Gastroesophageal sphincter (tissue), 4 donors: Measurements from ENCODE around the gene MGME1. TPM values are rescaled to one million over a fixed set of nuclear protein-coding genes. Genes with fewer than 3 reads are reported as not detected.

Experiments used
- ATAC-seq: fragments of 150-250 bp; one replicate; pipeline ENCODE4 v1.9.1; 2016; ENCODE audit warnings: mild to moderate bottlenecking, moderate library complexity
- H3K27ac ChIP-seq, 4 donors: fragments of 200-600 bp; sonication (generic) in 3 of 4; 1 replicate in 3 of 4; 2 replicates in 1 of 4; pipeline ENCODE4 v1.5.1; 2016 to 2019
- H3K27me3 ChIP-seq: fragments of 200-600 bp; sonication (generic); one replicate; pipeline ENCODE4 v1.5.1; 2019
- H3K36me3 ChIP-seq, 2 donors: fragments of 200-600 bp; sonication (generic); one replicate each; pipeline ENCODE4 v1.5.1; 2019; ENCODE audit warnings: control low read depth in 1 of 2
- H3K4me1 ChIP-seq, 3 donors: fragments of 200-600 bp; sonication (generic); 1 replicate in 2 of 3; 2 replicates in 1 of 3; pipeline ENCODE4 v1.5.1; 2016 to 2019; ENCODE audit warnings: control low read depth in 2 of 3
- H3K4me3 ChIP-seq, 2 donors: fragments of 200-600 bp; sonication (generic); one replicate each; pipeline ENCODE4 v1.5.1; 2019; ENCODE audit warnings: mild to moderate bottlenecking in 1 of 2, moderate library complexity in 1 of 2
- H3K9me3 ChIP-seq, 3 donors: fragments of 200-600 bp; sonication (generic); one replicate each; pipeline ENCODE4 v1.5.1; 2017 to 2019; ENCODE audit warnings: control low read depth in 2 of 3
- CTCF ChIP-seq, 4 experiments: fragments of 200-600 bp in 2 of 4; fragments of 450-650 bp in 2 of 4; sonication (generic) in 1 of 4; IDR thresholded peaks; one replicate each; pipeline ENCODE4 v1.5.1; 2017 to 2019; ENCODE audit warnings: antibody characterized with exemption in 4 of 4, mild to moderate bottlenecking in 2 of 4, moderate library complexity in 2 of 4
- EP300 ChIP-seq: sonication (generic); formaldehyde crosslinking; IDR thresholded peaks from one replicate; pipeline ENCODE4 v1.6.1; 2017; ENCODE audit warnings: antibody characterized with exemption, mild to moderate bottlenecking
- POLR2A ChIP-seq, 2 donors: fragments of 450-650 bp; IDR thresholded peaks; one replicate each; pipeline ENCODE4 v1.6.1; 2017; ENCODE audit warnings: antibody characterized with exemption in 2 of 2, mild to moderate bottlenecking in 2 of 2, moderate library complexity in 1 of 2
- POLR2AphosphoS5 ChIP-seq: sonication (generic); formaldehyde crosslinking; IDR thresholded peaks from one replicate; pipeline ENCODE4 v1.6.1; 2017; ENCODE audit warnings: antibody characterized with exemption
- WGBS, 2 donors: methylation state at CpG; one replicate each; pipeline ENCODE4 v1.1.5; 2018; ENCODE audit warnings: low coverage in 1 of 2; 5-methylcytosine and 5-hydroxymethylcytosine counted together
- total RNA-seq, 4 donors: library from RNA; depleted of rRNA; stranded (reverse); fragments of >200 nt; gene quantifications; one replicate each; pipeline ENCODE4 v1.1.0, GENCODE V29; 2016

The MGME1 gene
- total RNA-seq, 4 donors from 2014 or later, result 6.3 to 13.5 (median 9.9) TPM

- peaks cover 4 to 98% of the 10 kb centered on the region in 2 donors for H3K36me3 ChIP-seq
Measured at GRCh38 chr20:17944854-17945474, 23.9 kb upstream of the MGME1 start.

GRCh38 chr20:17946040-17946439 is 22.8 kb upstream of the MGME1 start:
- 93 to 96% methylated on average over 3 to 5 of the region's 5 CpGs for WGBS, 2 donors
- no peak overlapping the region for H3K4me3 ChIP-seq
- TF ChIP-seq EP300, result no peak
- TF ChIP-seq CTCF (IDR thresholded peaks at IDR 0.05), result no peak
- TF ChIP-seq POLR2AphosphoS5, result no peak
- no peak for TF ChIP-seq POLR2A (IDR thresholded peaks at IDR 0.05)
- H3K9me3 ChIP-seq, result no peaks in the 10 kb centered on the region
- ATAC-seq, result no peak
- H3K36me3 ChIP-seq, result peaks cover 8 to 100% of the 10 kb centered on the region in 2 donors
- no peaks in the 10 kb centered on the region for H3K27me3 ChIP-seq
- H3K27ac ChIP-seq, result no peak overlapping the region
- peaks cover 0 to 10% (median 2%) of the 10 kb centered on the region in 3 donors for H3K4me1 ChIP-seq

More at GRCh38 chr20:17944854-17945474, 23.9 kb upstream of the MGME1 start:
- TF ChIP-seq EP300, result no peak
- TF ChIP-seq CTCF (IDR thresholded peaks at IDR 0.05), result no peak
- no peak for TF ChIP-seq POLR2A (IDR thresholded peaks at IDR 0.05)
- no peak for TF ChIP-seq POLR2AphosphoS5
- no peak overlapping the region for H3K4me3 ChIP-seq
- no peaks in the 10 kb centered on the region for H3K9me3 ChIP-seq
- H3K27me3 ChIP-seq, result no peaks in the 10 kb centered on the region
- no peak for ATAC-seq
- no peak overlapping the region for H3K27ac ChIP-seq
- WGBS, 2 donors, result 86 to 94% methylated on average over 3 to 4 of the region's 4 CpGs
- H3K4me1 ChIP-seq, result peaks cover 0 to 12% (median 2%) of the 10 kb centered on the region in 3 donors

GRCh38 chr20:17946572-17947473 is 22.0 kb upstream of the MGME1 start:
- ATAC-seq, result no peak
- 58 to 75% methylated on average over 6 of the region's 6 CpGs for WGBS, 2 donors
- no peak overlapping the region for H3K4me3 ChIP-seq
- TF ChIP-seq POLR2A (IDR thresholded peaks at IDR 0.05), result no peak
- no peak for TF ChIP-seq CTCF (IDR thresholded peaks at IDR 0.05)
- no peak for TF ChIP-seq POLR2AphosphoS5
- no peak for TF ChIP-seq EP300
- H3K27ac ChIP-seq, result no peak overlapping the region
- no peaks in the 10 kb centered on the region for H3K27me3 ChIP-seq
- peaks cover 0 to 10% (median 2%) of the 10 kb centered on the region in 3 donors for H3K4me1 ChIP-seq
- no peaks in the 10 kb centered on the region for H3K9me3 ChIP-seq
- H3K36me3 ChIP-seq, result peaks cover 9 to 100% of the 10 kb centered on the region in 2 donors

- TF ChIP-seq POLR2A (IDR thresholded peaks at IDR 0.05) (no peak), CTCF (IDR thresholded peaks at IDR 0.05) (no peak), EP300 (no peak), POLR2AphosphoS5 (no peak)
- H3K4me1 ChIP-seq, result peaks cover 0 to 10% (median 2%) of the 10 kb centered on the region in 3 donors
- no peak for ATAC-seq
- WGBS, 2 donors, result 34 to 36% methylated on average over 5 of the region's 5 CpGs
- no peak overlapping the region for H3K4me3 ChIP-seq
- peaks cover 9 to 100% of the 10 kb centered on the region in 2 donors for H3K36me3 ChIP-seq
- H3K27ac ChIP-seq, result no peak overlapping the region
- H3K9me3 ChIP-seq, result no peaks in the 10 kb centered on the region
- no peaks in the 10 kb centered on the region for H3K27me3 ChIP-seq
Measured at GRCh38 chr20:17947474-17947815, 21.4 kb upstream of the MGME1 start.
